ENCODE measurements around the gene DAAM1.

The DAAM1 gene

GRCh38 chr14:59318908-59319307 is 130.4 kb downstream of the DAAM1 start:
- no peak for DNase-seq

GRCh38 chr14:59320361-59320760 is 131.9 kb downstream of the DAAM1 start:
- no peak for DNase-seq

GRCh38 chr14:59320763-59321625 is 132.5 kb downstream of the DAAM1 start:
- no peak for DNase-seq

GRCh38 chr14:59321626-59321949 is 133.1 kb downstream of the DAAM1 start:
- no peak for DNase-seq

DNA sequence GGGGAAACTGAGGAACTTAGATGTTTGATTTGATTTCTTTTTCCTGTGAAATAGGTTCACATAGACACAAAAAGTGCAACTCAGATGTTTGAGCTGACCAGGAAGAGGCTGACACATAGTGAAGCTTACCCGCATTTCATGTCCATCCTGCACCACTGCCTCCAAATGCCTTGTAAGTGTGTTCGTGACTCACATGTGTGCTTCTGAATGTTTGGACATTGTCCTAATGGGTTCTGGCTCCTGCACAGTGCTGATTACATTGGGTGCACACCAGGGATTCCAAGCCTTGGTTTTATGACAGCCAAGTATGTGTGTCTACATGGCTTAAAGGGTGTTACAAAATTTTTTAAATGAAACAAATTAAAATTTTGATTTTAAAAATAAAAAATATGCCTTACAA is 137.4 kb downstream of the DAAM1 start:
- DNase-seq, result no peak

DNA sequence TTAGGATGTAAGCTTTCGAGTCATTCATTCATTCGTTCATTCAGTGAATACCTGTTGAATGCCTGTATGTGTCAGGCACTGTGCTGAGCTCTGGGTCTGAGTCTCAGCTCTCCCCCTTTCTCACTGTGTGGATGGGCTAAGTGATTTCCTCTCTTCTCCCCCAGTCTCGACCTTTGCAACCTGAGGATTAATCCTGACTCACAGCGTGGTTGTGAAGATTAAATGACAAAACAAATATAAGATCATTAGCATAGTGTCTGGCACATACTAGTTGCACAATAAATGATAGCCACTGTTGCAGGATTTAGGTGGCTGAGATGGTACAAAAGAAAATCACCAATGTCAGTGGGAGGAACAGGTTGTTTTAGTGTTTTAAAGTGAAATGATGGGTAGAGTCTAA is 140.0 kb downstream of the DAAM1 start:
- no peak for DNase-seq

DNA sequence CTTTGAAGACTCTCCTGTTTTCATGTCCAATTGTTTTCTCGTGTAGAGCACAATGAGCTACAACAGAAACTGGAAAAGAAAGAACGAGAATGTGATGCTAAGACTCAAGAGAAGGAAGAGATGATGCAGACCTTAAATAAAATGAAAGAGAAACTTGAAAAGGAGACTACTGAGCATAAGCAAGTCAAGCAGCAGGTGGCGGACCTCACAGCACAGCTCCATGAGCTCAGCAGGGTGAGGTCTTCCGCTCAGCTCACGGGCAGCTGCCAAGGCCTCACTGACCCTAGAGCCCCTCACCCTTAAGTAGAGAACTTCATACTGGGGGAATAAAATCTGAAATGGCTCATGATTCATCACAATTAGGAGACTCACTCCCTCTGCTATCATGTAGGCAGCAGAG is 142.0 kb downstream of the DAAM1 start:
- no peak for DNase-seq

GRCh38 chr14:59331217-59331616 is 142.8 kb downstream of the DAAM1 start:
- DNase-seq, result no peak

- DNase-seq, result no peak
Measured at GRCh38 chr14:59332727-59333126, 144.3 kb downstream of the DAAM1 start.

DNA sequence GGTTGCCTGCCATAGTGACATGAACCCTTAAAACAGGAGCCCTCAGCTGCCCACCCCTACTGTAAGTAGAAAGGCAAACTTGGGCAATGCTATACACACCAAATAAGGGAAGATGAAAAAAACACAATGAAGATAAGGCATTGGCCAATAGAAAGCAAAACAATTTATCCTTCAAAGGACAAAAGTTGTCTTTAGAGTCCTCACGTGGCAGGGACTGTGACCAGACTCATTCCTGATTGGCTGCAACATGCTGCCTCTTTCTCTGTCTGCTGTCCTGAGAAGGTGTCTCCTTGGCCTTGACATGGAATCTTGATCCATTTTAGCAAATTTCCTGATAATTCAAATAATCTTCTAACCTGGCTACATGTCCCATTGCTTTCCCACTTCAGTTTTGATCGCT is 144.8 kb downstream of the DAAM1 start:
- no peak for DNase-seq

DNA sequence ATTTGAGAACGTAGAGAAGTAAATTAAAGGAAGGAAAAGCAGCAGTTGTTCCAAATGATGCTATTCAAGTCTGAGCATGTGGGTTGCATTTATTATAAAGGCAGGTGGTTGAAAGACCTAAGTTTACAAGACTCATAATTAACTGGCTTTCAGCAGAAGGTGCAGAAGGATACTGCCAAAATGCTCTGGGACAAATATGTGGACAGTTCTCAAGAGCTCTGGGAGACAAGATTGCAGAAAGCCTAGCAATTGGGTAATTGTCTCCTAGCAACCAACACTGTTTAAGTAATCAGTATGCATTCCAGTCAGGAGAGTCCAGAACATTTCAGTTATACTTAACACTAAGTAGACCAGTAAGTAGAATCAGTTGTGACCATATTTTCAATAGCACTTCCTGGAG is 145.2 kb downstream of the DAAM1 start:
- DNase-seq, result peak; percentile 69

DNA sequence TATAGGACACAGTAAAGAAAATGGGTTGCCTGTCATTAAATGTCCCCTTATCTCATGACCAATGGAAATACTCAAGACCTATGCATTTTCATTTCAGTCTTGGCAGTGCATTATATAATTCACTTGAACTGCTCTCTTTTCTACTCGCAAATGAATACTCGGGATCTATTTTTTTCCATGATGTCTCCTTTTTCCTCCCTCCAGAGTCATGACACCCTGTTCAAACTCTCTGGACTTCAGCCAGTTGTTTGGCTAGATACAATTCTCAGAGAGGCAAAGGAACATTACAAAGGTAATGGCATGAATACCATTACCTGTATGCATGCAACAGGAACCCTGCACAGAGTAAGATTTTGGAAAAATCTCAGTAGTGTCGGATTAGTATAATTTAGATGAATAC is 145.8 kb downstream of the DAAM1 start:
- DNase-seq, result no peak

GRCh38 chr14:59336098-59336497 is 147.6 kb downstream of the DAAM1 start:
- no peak for DNase-seq

- DNase-seq, result no peak
Measured at GRCh38 chr14:59336706-59337105, 148.2 kb downstream of the DAAM1 start.

DNA sequence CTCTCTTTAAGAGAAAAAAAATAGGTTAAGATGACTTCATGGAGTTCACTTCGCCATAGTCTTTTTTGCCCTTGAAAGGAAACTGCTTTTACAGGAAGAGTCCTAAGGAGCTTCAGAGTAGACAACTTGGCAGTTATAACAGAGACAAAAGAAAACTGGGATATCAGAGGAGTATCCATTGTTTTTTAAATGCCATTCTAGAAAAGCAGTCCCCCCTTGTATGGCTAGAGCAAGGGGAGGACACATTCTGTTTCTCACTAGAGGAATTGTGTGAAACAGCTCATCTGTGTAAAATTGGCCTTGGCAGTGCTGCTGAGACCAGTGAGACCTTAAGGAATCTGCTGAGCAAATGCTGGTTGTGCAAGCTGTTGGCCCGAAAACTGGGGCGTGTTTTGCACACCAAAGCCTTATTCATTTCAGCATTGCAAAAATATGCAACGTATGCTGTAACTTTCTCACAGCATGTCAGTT is 148.7 kb downstream of the DAAM1 start:
- DNase-seq, result no peak

- DNase-seq, result no peak
Measured at GRCh38 chr14:59338761-59339160, 150.3 kb downstream of the DAAM1 start.

DNA sequence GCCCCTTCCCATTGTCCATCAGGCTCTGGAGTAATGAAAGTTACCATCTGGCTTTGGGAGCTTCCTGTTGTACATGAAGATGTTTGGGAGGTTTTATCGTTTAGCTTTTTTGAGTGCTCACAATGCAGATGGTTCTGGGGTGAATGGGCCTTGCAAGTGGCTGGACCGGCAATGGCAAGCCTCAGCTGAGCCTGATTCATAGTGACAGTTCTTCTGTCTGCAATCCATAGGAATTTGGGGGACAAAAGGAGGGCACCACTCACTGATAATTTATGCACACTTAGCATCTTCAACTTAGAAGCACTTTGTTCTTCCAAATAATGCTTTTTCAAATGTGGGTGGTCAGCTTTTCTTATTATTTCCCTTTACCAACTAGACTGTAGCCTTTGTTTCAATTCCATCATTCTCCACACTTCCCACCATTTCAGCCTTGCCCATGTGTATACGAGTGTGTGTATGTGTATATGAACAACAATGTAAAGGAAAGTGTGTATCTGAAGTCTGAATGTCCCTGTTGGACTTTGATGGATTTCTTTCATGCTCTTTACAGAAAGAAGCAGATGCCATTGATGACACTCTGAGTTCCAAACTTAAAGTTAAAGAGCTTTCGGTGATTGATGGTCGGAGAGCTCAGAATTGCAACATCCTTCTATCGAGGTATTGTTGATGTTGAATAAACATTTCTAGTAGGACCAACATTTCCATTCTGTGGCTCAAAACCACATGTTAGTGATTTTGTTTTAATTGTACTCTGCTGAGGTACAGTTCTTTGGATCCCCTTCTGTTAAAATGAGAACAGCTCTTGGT is 151.3 kb downstream of the DAAM1 start:
- no peak for DNase-seq

- DNase-seq, result no peak
Measured at GRCh38 chr14:59341858-59342477, 153.5 kb downstream of the DAAM1 start.

DNA sequence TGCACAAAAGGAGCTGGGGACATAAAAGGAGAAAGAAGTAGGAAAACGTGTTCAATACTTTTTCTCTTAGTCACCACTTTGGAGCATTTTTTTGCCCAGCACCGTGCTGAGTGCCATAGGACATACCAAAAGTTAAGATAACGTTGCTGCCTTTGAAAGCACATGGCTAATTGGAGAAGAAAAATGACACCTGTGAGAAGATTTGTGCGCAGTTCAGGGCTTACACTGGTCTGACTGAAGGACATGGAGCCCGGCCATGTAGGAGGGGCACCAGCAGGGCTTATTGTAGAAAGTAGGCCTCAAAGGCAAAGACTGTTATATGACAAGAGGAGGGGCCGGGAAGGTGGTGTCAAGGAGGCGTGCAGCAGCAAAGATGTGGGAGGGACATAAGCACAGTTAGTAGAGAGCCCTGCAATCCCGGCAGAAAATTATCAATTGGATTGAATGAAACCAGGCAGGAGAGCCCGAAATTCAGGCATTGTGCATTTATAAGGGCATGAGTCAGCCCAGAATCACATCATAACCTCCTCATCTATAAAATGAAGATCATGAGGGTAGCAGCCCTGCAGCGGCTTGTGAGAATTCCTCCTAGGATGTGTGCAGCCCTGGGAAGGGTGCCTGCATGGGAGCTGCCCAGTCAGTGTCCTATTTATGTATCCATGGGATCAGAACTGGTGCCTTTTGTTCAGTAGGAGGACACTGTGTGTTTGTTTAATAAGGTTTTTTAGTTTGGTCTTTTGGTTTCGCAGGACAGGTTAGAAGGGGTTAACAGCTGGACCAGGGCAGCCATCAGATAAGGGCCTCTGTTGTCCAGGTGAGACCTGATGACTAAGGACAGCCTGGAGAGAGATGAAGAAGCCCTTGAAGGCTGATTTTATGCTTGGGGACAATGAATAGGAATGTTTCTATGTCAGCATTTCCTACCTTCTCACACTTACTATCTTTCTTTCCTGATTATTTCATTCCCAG is 154.3 kb downstream of the DAAM1 start:
- DNase-seq, result no peak

DNA sequence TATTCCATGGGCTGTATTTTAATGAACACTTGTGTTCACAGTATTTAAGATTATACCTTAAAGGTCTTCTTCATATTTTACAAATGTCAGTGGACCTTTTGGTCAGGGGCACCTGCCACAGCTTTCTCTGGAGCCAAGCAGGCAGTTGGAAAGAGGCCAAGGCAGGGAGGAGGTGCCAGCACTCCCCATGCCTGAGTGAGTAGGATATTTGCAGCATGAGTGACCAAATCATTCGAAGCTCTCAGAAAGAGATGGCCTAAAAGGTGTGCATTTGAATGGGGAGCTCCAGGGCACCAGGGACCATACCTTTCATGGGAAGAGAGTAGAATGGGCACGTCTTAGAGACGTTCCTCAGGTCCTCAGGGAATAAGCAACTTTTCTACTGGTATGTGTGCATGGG is 155.1 kb downstream of the DAAM1 start:
- peak; percentile 64 for DNase-seq

DNA sequence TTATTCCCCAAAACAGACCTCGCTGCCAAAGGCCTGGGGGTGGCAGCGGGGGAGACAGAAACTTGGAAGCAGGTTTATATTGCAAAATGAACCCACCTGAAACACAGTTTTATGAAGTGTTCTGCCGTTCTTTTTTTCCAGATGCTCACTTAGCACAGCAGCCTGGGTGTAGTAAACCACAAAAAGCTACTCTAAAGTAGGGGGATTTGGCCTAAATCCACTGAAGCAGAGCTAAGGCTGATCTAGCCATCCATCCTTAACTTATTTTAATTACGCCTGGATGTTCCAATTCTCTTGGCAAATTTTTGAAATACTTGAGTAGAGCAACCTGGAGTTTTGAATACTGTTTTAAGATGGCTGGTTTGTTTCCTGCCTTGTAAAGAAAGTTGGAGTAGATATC is 155.5 kb downstream of the DAAM1 start:
- no peak for DNase-seq

DNA sequence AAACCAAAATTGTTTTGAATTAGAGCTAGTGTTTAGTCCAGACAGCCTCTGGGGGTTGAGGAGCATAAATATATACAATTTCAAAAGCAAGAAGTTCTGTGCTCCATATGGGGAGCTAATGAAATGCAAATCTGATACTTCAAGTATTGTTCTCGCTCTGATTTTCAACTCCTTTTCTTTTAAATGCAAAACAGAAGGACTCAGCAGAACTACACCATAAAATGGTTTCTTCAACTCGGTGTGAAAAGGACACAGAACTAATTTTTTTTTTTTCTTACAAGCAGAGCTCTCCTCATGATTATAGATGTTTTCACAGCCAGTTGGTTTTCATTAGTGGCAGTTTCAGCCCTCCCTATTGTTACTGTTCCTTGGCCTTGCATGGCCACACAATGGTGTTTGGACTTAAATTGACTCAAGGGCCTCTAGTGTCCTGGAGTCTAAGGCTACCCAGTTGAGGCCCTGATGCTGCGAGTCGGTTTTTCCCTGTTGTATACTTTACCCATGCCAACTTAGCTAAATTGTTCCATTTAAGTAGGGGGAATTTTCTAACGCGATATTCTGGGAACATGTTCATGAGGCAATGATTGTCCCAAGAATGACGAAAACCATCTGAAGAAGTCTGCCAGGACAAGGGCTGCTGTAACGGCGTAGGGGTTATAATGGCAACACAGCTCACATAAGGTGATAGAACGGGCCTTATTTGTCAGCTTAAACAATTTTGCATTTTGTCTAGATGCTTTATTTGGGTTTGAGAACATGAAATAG is 156.4 kb downstream of the DAAM1 start:
- DNase-seq, result no peak
